ENCODE measurements around the gene USP49. TPM values are rescaled to one million over a fixed set of nuclear protein-coding genes. Genes with fewer than 3 reads are reported as not detected.
A peak's percentile ranks its signal among the peaks of the same experiment; 100 is the strongest.

USP49 gene
- total and polyA plus RNA-seq, 3 experiments from 2014 or later, result 0.59 to 5.2 (median 5.0) TPM

GRCh38 chr6:41884957-41885356 is 10.2 kb downstream of the USP49 start:
- Mint-ChIP-seq H3K27me3 (no peaks in the 10 kb centered on the region), H3K27ac (no peak overlapping the region), H3K4me3 (no peak overlapping the region), H3K4me1 (no peaks in the 10 kb centered on the region), H3K9me3 (no peaks in the 10 kb centered on the region), H3K36me3 (no peaks in the 10 kb centered on the region)
- H3K4me3 ChIP-seq (ENCODE audit: low read length), result no peak overlapping the region
- CTCF ChIA-PET, result no interaction called here
- no peak for DNase-seq
- H3K9me3 ChIP-seq (ENCODE audit: low read length), result no peaks in the 10 kb centered on the region
- H3K27me3 ChIP-seq (ENCODE audit: insufficient read depth, low read length, poor library complexity, severe bottlenecking), result no peaks in the 10 kb centered on the region
- no peaks in the 10 kb centered on the region for H3K4me1 ChIP-seq (ENCODE audit: insufficient read depth, low read length)
- POLR2A ChIA-PET, result no interaction called here
- no peak overlapping the region for H3K27ac ChIP-seq (ENCODE audit: low read depth, low read length)
- H3K36me3 ChIP-seq (ENCODE audit: insufficient read depth, low read length), result no peaks in the 10 kb centered on the region

- H3K27ac Mint-ChIP-seq, result no peak overlapping the region
- H3K27me3 Mint-ChIP-seq, result no peaks in the 10 kb centered on the region
- H3K36me3 Mint-ChIP-seq, result no peaks in the 10 kb centered on the region
- Histone ChIP-seq H3K9me3 (ENCODE audit: low read length) (no peaks in the 10 kb centered on the region), H3K4me3 (ENCODE audit: low read length) (no peak overlapping the region), H3K36me3 (ENCODE audit: insufficient read depth, low read length) (no peaks in the 10 kb centered on the region), H3K27ac (ENCODE audit: low read depth, low read length) (no peak overlapping the region), H3K27me3 (ENCODE audit: insufficient read depth, low read length, poor library complexity, severe bottlenecking) (no peaks in the 10 kb centered on the region), H3K4me1 (ENCODE audit: insufficient read depth, low read length) (no peaks in the 10 kb centered on the region)
- no peak overlapping the region for H3K4me3 Mint-ChIP-seq
- ChIA-PET POLR2A (no interaction called here), CTCF (no interaction called here)
- H3K9me3 Mint-ChIP-seq, result no peaks in the 10 kb centered on the region
- H3K4me1 Mint-ChIP-seq, result no peaks in the 10 kb centered on the region
- DNase-seq, result no peak
Measured at GRCh38 chr6:41881506-41881905, 13.7 kb downstream of the USP49 start.

DNA sequence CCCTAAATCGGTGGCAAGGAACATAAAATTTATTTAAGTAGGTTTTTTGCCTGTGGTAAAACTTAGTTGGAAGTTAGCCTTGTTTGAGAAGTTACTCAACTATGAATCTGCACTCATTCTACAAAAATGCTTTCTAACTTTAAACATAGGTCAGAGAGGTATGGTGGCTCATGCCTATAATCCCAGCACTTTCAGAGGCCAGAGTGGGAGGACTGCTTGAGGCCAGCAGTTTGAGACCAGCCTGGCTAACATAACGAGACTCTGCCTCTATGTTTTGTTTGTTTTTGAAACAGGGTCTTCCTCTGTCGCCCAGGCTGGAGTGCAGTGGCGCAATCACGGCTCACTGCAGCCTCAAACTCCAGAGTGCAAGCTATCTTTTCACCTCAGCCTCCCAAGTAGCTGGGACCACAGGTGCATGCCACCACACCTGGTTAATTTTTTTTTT is 16.2 kb downstream of the USP49 start:
- Mint-ChIP-seq H3K27ac (no peak overlapping the region), H3K36me3 (no peaks in the 10 kb centered on the region), H3K27me3 (no peaks in the 10 kb centered on the region), H3K9me3 (no peaks in the 10 kb centered on the region), H3K4me1 (no peaks in the 10 kb centered on the region), H3K4me3 (no peak overlapping the region)
- DNase-seq, result no peak
- Histone ChIP-seq H3K9me3 (ENCODE audit: low read length) (no peaks in the 10 kb centered on the region), H3K4me1 (ENCODE audit: insufficient read depth, low read length) (no peaks in the 10 kb centered on the region), H3K36me3 (ENCODE audit: insufficient read depth, low read length) (no peaks in the 10 kb centered on the region), H3K27ac (ENCODE audit: low read depth, low read length) (no peak overlapping the region), H3K27me3 (ENCODE audit: insufficient read depth, low read length, poor library complexity, severe bottlenecking) (no peaks in the 10 kb centered on the region), H3K4me3 (ENCODE audit: low read length) (no peak overlapping the region)
- POLR2A ChIA-PET, result no interaction called here
- CTCF ChIA-PET, result interaction anchor here (0.8 kb wide), 1 partner anchor 225 kb away, joined by 3 read pairs; no protein-coding TSS in a partner anchor

GRCh38 chr6:41878246-41878645 is 16.9 kb downstream of the USP49 start:
- Mint-ChIP-seq H3K9me3 (no peaks in the 10 kb centered on the region), H3K27ac (no peak overlapping the region), H3K27me3 (no peaks in the 10 kb centered on the region), H3K36me3 (no peaks in the 10 kb centered on the region), H3K4me3 (no peak overlapping the region), H3K4me1 (no peaks in the 10 kb centered on the region)
- no peaks in the 10 kb centered on the region for H3K36me3 ChIP-seq (ENCODE audit: insufficient read depth, low read length)
- no peak overlapping the region for H3K4me3 ChIP-seq (ENCODE audit: low read length)
- no peaks in the 10 kb centered on the region for H3K27me3 ChIP-seq (ENCODE audit: insufficient read depth, low read length, poor library complexity, severe bottlenecking)
- no peak for DNase-seq
- H3K9me3 ChIP-seq (ENCODE audit: low read length), result no peaks in the 10 kb centered on the region
- H3K27ac ChIP-seq (ENCODE audit: low read depth, low read length), result no peak overlapping the region
- CTCF ChIA-PET, result no interaction called here
- POLR2A ChIA-PET, result no interaction called here
- no peaks in the 10 kb centered on the region for H3K4me1 ChIP-seq (ENCODE audit: insufficient read depth, low read length)

DNA sequence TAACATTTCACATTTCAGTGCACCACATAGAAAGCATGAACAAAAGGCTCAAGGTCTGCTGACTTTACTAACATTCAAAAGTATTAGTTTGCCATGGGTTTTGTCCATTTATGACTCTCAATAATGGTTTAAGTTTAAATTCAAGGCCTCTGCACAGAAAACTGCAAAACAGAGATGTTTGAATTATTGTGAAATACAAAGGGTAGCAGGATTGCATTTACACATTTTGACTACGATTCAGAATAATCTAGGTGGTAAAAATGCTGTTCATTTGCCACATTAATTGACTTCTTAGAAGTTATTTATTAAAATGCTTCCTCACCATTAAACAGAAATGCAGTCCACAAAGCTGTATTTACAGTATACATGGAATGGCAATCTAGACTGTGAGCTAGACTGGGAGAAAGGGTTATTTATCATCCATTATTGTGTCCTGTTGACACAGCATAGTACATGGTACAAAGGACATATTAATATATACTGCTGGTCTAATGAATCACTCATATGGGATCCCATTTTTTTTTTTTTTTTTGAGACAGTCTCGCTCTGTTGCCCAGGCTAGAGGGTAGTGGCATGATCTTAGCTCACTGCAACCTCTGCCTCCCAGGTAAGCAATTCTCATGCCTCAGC is 18.0 kb downstream of the USP49 start:
- CTCF ChIA-PET, result no interaction called here
- H3K4me1 Mint-ChIP-seq, result no peaks in the 10 kb centered on the region
- Histone ChIP-seq H3K4me3 (ENCODE audit: low read length) (no peak overlapping the region), H3K9me3 (ENCODE audit: low read length) (no peaks in the 10 kb centered on the region), H3K36me3 (ENCODE audit: insufficient read depth, low read length) (no peaks in the 10 kb centered on the region), H3K27ac (ENCODE audit: low read depth, low read length) (no peak overlapping the region), H3K4me1 (ENCODE audit: insufficient read depth, low read length) (no peaks in the 10 kb centered on the region), H3K27me3 (ENCODE audit: insufficient read depth, low read length, poor library complexity, severe bottlenecking) (no peaks in the 10 kb centered on the region)
- DNase-seq, result no peak
- POLR2A ChIA-PET, result no interaction called here
- H3K4me3 Mint-ChIP-seq, result no peak overlapping the region
- no peaks in the 10 kb centered on the region for H3K27me3 Mint-ChIP-seq
- H3K27ac Mint-ChIP-seq, result no peak overlapping the region
- H3K36me3 Mint-ChIP-seq, result no peaks in the 10 kb centered on the region
- no peaks in the 10 kb centered on the region for H3K9me3 Mint-ChIP-seq

GRCh38 chr6:41874741-41875140 is 20.4 kb downstream of the USP49 start:
- no peak overlapping the region for H3K4me3 ChIP-seq (ENCODE audit: low read length)
- Mint-ChIP-seq H3K4me3 (no peak overlapping the region), H3K27ac (peak overlapping the region in 1 of 8 donors; percentile 46), H3K4me1 (no peaks in the 10 kb centered on the region), H3K36me3 (peaks cover 0 to 3% (median 0%) of the 10 kb centered on the region in 3 donors), H3K27me3 (no peaks in the 10 kb centered on the region), H3K9me3 (no peaks in the 10 kb centered on the region)
- DNase-seq, result no peak
- H3K27ac ChIP-seq (ENCODE audit: low read depth, low read length), result no peak overlapping the region
- H3K4me1 ChIP-seq (ENCODE audit: insufficient read depth, low read length), result no peaks in the 10 kb centered on the region
- no peaks in the 10 kb centered on the region for H3K9me3 ChIP-seq (ENCODE audit: low read length)
- POLR2A ChIA-PET, result no interaction called here
- no peaks in the 10 kb centered on the region for H3K27me3 ChIP-seq (ENCODE audit: insufficient read depth, low read length, poor library complexity, severe bottlenecking)
- CTCF ChIA-PET, result interaction anchor here (1.4 kb wide), 1 partner anchor 230 kb away, joined by 4 read pairs; no protein-coding TSS in a partner anchor
- H3K36me3 ChIP-seq (ENCODE audit: insufficient read depth, low read length), result no peaks in the 10 kb centered on the region

- POLR2A ChIA-PET, result no interaction called here
- no peak overlapping the region for H3K4me3 ChIP-seq (ENCODE audit: low read length)
- Mint-ChIP-seq H3K9me3 (no peaks in the 10 kb centered on the region), H3K36me3 (peaks cover 0 to 5% (median 0%) of the 10 kb centered on the region in 3 donors), H3K4me1 (no peaks in the 10 kb centered on the region), H3K27me3 (peaks cover 0 to under 1% of the 10 kb centered on the region in 2 donors), H3K27ac (no peak overlapping the region), H3K4me3 (no peak overlapping the region)
- H3K4me1 ChIP-seq (ENCODE audit: insufficient read depth, low read length), result no peaks in the 10 kb centered on the region
- DNase-seq, result no peak
- H3K27me3 ChIP-seq (ENCODE audit: insufficient read depth, low read length, poor library complexity, severe bottlenecking), result no peaks in the 10 kb centered on the region
- no peaks in the 10 kb centered on the region for H3K9me3 ChIP-seq (ENCODE audit: low read length)
- CTCF ChIA-PET, result no interaction called here
- no peak overlapping the region for H3K27ac ChIP-seq (ENCODE audit: low read depth, low read length)
- no peaks in the 10 kb centered on the region for H3K36me3 ChIP-seq (ENCODE audit: insufficient read depth, low read length)
Measured at GRCh38 chr6:41872147-41872546, 23.0 kb downstream of the USP49 start.

- H3K4me1 Mint-ChIP-seq, result no peaks in the 10 kb centered on the region
- no peak overlapping the region for H3K27ac ChIP-seq (ENCODE audit: low read depth, low read length)
- ChIA-PET POLR2A (no interaction called here), CTCF (no interaction called here)
- no peak overlapping the region for H3K27ac Mint-ChIP-seq
- H3K27me3 ChIP-seq (ENCODE audit: insufficient read depth, low read length, poor library complexity, severe bottlenecking), result no peaks in the 10 kb centered on the region
- peaks cover 0 to 1% of the 10 kb centered on the region in 2 donors for H3K27me3 Mint-ChIP-seq
- no peak overlapping the region for H3K4me3 Mint-ChIP-seq
- no peaks in the 10 kb centered on the region for H3K9me3 Mint-ChIP-seq
- H3K9me3 ChIP-seq (ENCODE audit: low read length), result no peaks in the 10 kb centered on the region
- peaks cover 0 to 5% (median 0%) of the 10 kb centered on the region in 3 donors for H3K36me3 Mint-ChIP-seq
- H3K4me3 ChIP-seq (ENCODE audit: low read length), result no peak overlapping the region
- no peaks in the 10 kb centered on the region for H3K4me1 ChIP-seq (ENCODE audit: insufficient read depth, low read length)
- H3K36me3 ChIP-seq (ENCODE audit: insufficient read depth, low read length), result no peaks in the 10 kb centered on the region
- DNase-seq, result no peak
Measured at GRCh38 chr6:41871691-41872090, 23.5 kb downstream of the USP49 start.
